HFFc6 (cell line): ENCODE results near the gene RASD1. TPM values are rescaled to one million over a fixed set of nuclear protein-coding genes. Genes with fewer than 3 reads are reported as not detected.

Experiments
- DNase-seq: peaks from one replicate; pipeline ENCODE4 v3.0.0-alpha.2; 2018
- H3K27ac Mint-ChIP-seq: 2 replicates; pipeline ENCODE4 v1.8.0; 2020; ENCODE audit warnings: mild to moderate bottlenecking, mixed read lengths
- H3K27me3 Mint-ChIP-seq: 2 replicates; pipeline ENCODE4 v1.8.0; 2021; ENCODE audit warnings: mild to moderate bottlenecking, moderate library complexity, mixed read lengths; ENCODE audit not compliant: insufficient read depth
- H3K36me3 Mint-ChIP-seq: 2 replicates; pipeline ENCODE4 v1.8.0; 2021; ENCODE audit warnings: low read depth, mixed read lengths
- H3K4me1 Mint-ChIP-seq: 2 replicates; pipeline ENCODE4 v1.8.0; 2020; ENCODE audit warnings: low read depth, mixed read lengths
- H3K4me3 Mint-ChIP-seq: 2 replicates; pipeline ENCODE4 v1.8.0; 2020; ENCODE audit warnings: mild to moderate bottlenecking, moderate library complexity, mixed read lengths
- H3K9me3 Mint-ChIP-seq: 2 replicates; pipeline ENCODE4 v1.8.0; 2020; ENCODE audit warnings: mild to moderate bottlenecking, mixed read lengths
- CTCF ChIP-seq: fragments of 200-600 bp; sonication (generic); IDR thresholded peaks from 2 replicates; pipeline ENCODE4 v1.5.0; 2021; ENCODE audit warnings: antibody characterized with exemption, mild to moderate bottlenecking
- total RNA-seq, 6 experiments: library from RNA; stranded (reverse); fragmentation: NEBNext Ultra II Directional; extraction: Animal tissue kit (Norgen Biotek cat#: 25700); gene quantifications; 2 replicates in 1 of 6; 3 replicates in 5 of 6; pipeline ENCODE4 v1.2.3, GENCODE V29; 2021

Gene RASD1
- total RNA-seq, 6 experiments from 2014 or later: 0.17 to 1.1 (median 0.43) TPM

GRCh38 chr17:17494870-17495535 is 1.2 kb downstream of the RASD1 start:
- no peaks in the 10 kb centered on the region for H3K9me3 Mint-ChIP-seq
- H3K27ac Mint-ChIP-seq: peak overlapping the region; percentile 3
- H3K36me3 Mint-ChIP-seq: no peaks in the 10 kb centered on the region
- H3K4me3 Mint-ChIP-seq: peak overlapping the region; percentile 72
- no peak; the same call in none of the 2 replicates for TF ChIP-seq CTCF
- H3K4me1 Mint-ChIP-seq: peaks cover 12% of the 10 kb centered on the region
- H3K27me3 Mint-ChIP-seq: peaks cover 11% of the 10 kb centered on the region
- DNase-seq: no peak

DNA sequence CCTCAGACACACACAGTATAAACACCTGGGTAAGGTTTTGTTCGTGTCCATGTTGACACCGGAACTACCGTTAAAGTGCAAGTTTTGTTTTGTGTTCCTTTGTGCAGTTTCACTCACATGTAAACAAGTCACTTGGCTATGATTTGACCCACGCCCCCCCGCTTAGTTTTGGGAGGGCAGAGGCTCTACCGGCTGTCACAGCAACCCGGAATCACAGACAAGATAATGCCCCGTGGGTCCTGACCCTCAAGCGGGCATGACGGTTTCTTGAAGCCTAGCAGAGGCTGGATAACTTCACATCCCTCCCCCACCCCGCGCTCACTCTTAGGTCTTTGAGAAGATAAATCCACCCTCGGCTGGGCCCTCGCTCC is 1.7 kb downstream of the RASD1 start:
- Mint-ChIP-seq H3K4me3 (peak overlapping the region; percentile 72), H3K27me3 (peaks cover 11% of the 10 kb centered on the region), H3K4me1 (peaks cover 12% of the 10 kb centered on the region), H3K9me3 (no peaks in the 10 kb centered on the region), H3K27ac (no peak overlapping the region), H3K36me3 (no peaks in the 10 kb centered on the region)
- DNase-seq: no peak
- no peak for TF ChIP-seq CTCF

- DNase-seq: no peak
Measured at GRCh38 chr17:17493986-17494466, 2.2 kb downstream of the RASD1 start.

GRCh38 chr17:17493249-17493985 is 2.8 kb downstream of the RASD1 start:
- TF ChIP-seq CTCF: no peak
- no peak for DNase-seq
- H3K27ac Mint-ChIP-seq: no peak overlapping the region
- H3K4me3 Mint-ChIP-seq: no peak overlapping the region
- H3K27me3 Mint-ChIP-seq: peaks cover 5% of the 10 kb centered on the region
- H3K36me3 Mint-ChIP-seq: no peaks in the 10 kb centered on the region
- no peaks in the 10 kb centered on the region for H3K9me3 Mint-ChIP-seq
- peaks cover 12% of the 10 kb centered on the region for H3K4me1 Mint-ChIP-seq

More at GRCh38 chr17:17493986-17494466, 2.2 kb downstream of the RASD1 start:
- no peaks in the 10 kb centered on the region for H3K36me3 Mint-ChIP-seq
- H3K27me3 Mint-ChIP-seq: peaks cover 10% of the 10 kb centered on the region
- H3K9me3 Mint-ChIP-seq: no peaks in the 10 kb centered on the region
- no peak for TF ChIP-seq CTCF
- no peak overlapping the region for H3K4me3 Mint-ChIP-seq
- no peak overlapping the region for H3K27ac Mint-ChIP-seq
- peaks cover 12% of the 10 kb centered on the region for H3K4me1 Mint-ChIP-seq

DNA sequence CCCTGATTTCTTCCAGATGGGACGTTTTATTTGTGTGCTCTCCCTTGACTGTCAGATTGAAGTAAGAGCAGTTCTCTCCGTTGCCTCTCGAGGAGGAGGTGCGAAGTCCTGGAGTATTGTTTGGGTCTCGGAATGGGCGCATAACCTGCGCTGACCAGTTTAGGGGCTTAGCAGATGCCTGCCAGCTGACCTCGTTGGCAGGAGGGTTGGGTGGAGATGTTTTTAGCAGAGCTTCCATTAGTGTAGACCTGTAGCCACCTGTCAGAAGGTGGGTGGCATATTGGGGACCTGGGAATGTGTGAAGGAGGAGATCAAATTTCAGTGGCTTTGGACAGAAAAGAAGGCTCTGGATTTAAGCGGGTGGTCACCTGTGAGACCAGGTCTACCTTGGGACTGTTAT is 3.6 kb downstream of the RASD1 start:
- Mint-ChIP-seq H3K36me3 (peaks cover 6% of the 10 kb centered on the region), H3K9me3 (no peaks in the 10 kb centered on the region), H3K4me1 (peaks cover 12% of the 10 kb centered on the region), H3K4me3 (no peak overlapping the region), H3K27ac (no peak overlapping the region), H3K27me3 (peaks cover 4% of the 10 kb centered on the region; the same call in 1 of the 2 replicates)
- no peak for DNase-seq
- no peak for TF ChIP-seq CTCF
